ENCODE data around the gene MAS1L.
"Not testable (repeated sequence)": the region's sequence is repeated elsewhere in the genome, so short reads cannot be mapped to it uniquely, and the experiment has no call there.

The MAS1L gene

GRCh38 chr6:29461021-29461814 lies 26.5 kb downstream of the MAS1L start:
- H3K4me3 ChIP-seq (ENCODE audit: low read depth, low read length) = no peak overlapping the region
- TF ChIP-seq CTCF (IDR thresholded peaks at IDR 0.05; ENCODE audit: insufficient read depth, low read depth, low read length, missing control alignments) = no peak
- DNase-seq (ENCODE audit: low read depth) = no peak

- TF ChIP-seq CTCF (IDR thresholded peaks at IDR 0.05; ENCODE audit: insufficient read depth, low read depth, low read length, missing control alignments) = no peak
- DNase-seq (ENCODE audit: low read depth) = no peak
- H3K4me3 ChIP-seq (ENCODE audit: low read depth, low read length) = no peak within 1 kb of the TSS
Observed at GRCh38 chr6:29456971-29457370, 30.8 kb downstream of the MAS1L start, which contains the start of the genes OR11A1 and OR2H1. Gene OR11A1, minus strand, starts transcription at chr6:29457071. Its CDS starts 29,430 bp downstream, at chr6:29427641. Gene OR2H1, plus strand, starts transcription at chr6:29457155. Its CDS starts 4,615 bp downstream, at chr6:29461770.

- no peak for DNase-seq (ENCODE audit: low read depth)
- H3K4me3 ChIP-seq (ENCODE audit: low read depth, low read length) = no peak overlapping the region
- no peak for TF ChIP-seq CTCF (IDR thresholded peaks at IDR 0.05; ENCODE audit: insufficient read depth, low read depth, low read length, missing control alignments)
Observed at GRCh38 chr6:29451471-29452193, 36.1 kb downstream of the MAS1L start.

- TF ChIP-seq CTCF (IDR thresholded peaks at IDR 0.05; ENCODE audit: insufficient read depth, low read depth, low read length, missing control alignments) = no peak
- DNase-seq (ENCODE audit: low read depth) = no peak
- H3K4me3 ChIP-seq (ENCODE audit: low read depth, low read length) = no peak overlapping the region
Observed at GRCh38 chr6:29447670-29448069, 40.1 kb downstream of the MAS1L start.

GRCh38 chr6:29444031-29444430 lies 43.7 kb downstream of the MAS1L start:
- not testable (repeated sequence) for H3K4me3 ChIP-seq (ENCODE audit: low read depth, low read length); DNase-seq (ENCODE audit: low read depth)

GRCh38 chr6:29442719-29443118 lies 45.0 kb downstream of the MAS1L start:
- H3K4me3 ChIP-seq (ENCODE audit: low read depth, low read length) = no peak overlapping the region
- no peak for TF ChIP-seq CTCF (IDR thresholded peaks at IDR 0.05; ENCODE audit: insufficient read depth, low read depth, low read length, missing control alignments)
- no peak for DNase-seq (ENCODE audit: low read depth)

GRCh38 chr6:29439006-29439405 lies 48.8 kb downstream of the MAS1L start, which contains the start of gene OR10C1:
Gene OR10C1, plus strand, starts transcription at chr6:29439306. Its CDS starts 710 bp downstream, at chr6:29440016.
- TF ChIP-seq CTCF (IDR thresholded peaks at IDR 0.05; ENCODE audit: insufficient read depth, low read depth, low read length, missing control alignments) = no peak
- DNase-seq (ENCODE audit: low read depth) = no peak
- H3K4me3 ChIP-seq (ENCODE audit: low read depth, low read length) = no peak within 1 kb of the TSS

- not testable (repeated sequence) for H3K4me3 ChIP-seq (ENCODE audit: low read depth, low read length); DNase-seq (ENCODE audit: low read depth)
Observed at GRCh38 chr6:29436730-29437129, 51.0 kb downstream of the MAS1L start.

All from GM12865 (cell line).